Keratinocyte (primary cell): ENCODE data around the gene MRPL43. TPM values are rescaled to one million over a fixed set of nuclear protein-coding genes. Genes with fewer than 3 reads are reported as not detected.
"Not testable (repeated sequence)": the region's sequence is repeated elsewhere in the genome, so short reads cannot be mapped to it uniquely, and the experiment has no call there.

Source experiments
- DNase-seq: peaks from one replicate; pipeline ENCODE4 v3.0.0-alpha.2; 2011; ENCODE audit warnings: low read depth, missing footprints, low spot score
- FAIRE-seq: peaks from 2 replicates; lab custom pipeline; 2011; peaks lifted over from hg19 to GRCh38; lab: Jason Lieb, UNC
- H2AFZ ChIP-seq: 2 replicates; pipeline ENCODE4 v1.6.0; 2012; ENCODE audit warnings: low read length, control low read depth, inconsistent platforms; ENCODE audit not compliant: control insufficient read depth
- H3K27ac ChIP-seq: 2 replicates; pipeline ENCODE4 v1.5.1; 2011; ENCODE audit warnings: low read length; ENCODE audit not compliant: control insufficient read depth, insufficient read depth
- H3K27me3 ChIP-seq: 3 replicates; pipeline ENCODE4 v1.6.0; 2011; ENCODE audit warnings: low read length; ENCODE audit not compliant: control insufficient read depth, insufficient read depth; ENCODE audit errors: extremely low read depth
- H3K36me3 ChIP-seq, 2 experiments: 2 replicates in 1 of 2; 3 replicates in 1 of 2; pipeline ENCODE4 v1.5.1; 2011; ENCODE audit warnings: low read length in 2 of 2, mild to moderate bottlenecking in 1 of 2; ENCODE audit not compliant: control insufficient read depth in 2 of 2, insufficient read depth in 2 of 2; ENCODE audit errors: extremely low read depth in 1 of 2
- H3K4me1 ChIP-seq: 3 replicates; pipeline ENCODE4 v1.5.1; 2011; ENCODE audit warnings: low read length; ENCODE audit not compliant: control insufficient read depth, insufficient read depth; ENCODE audit errors: extremely low read depth
- H3K4me2 ChIP-seq: 3 replicates; pipeline ENCODE4 v1.6.0; 2011; ENCODE audit warnings: low read depth, low read length; ENCODE audit not compliant: control insufficient read depth, insufficient read depth; ENCODE audit errors: extremely low read depth
- H3K4me3 ChIP-seq, 3 experiments: fragments of 200-600 bp in 1 of 3; sonication (generic) in 1 of 3; 2 replicates in 2 of 3; 3 replicates in 1 of 3; pipeline ENCODE4 v1.5.1; 2011 to 2016; ENCODE audit warnings: low read length in 3 of 3, mild to moderate bottlenecking in 3 of 3, control low read depth in 2 of 3, inconsistent platforms in 1 of 3, low read depth in 1 of 3, mixed read lengths in 1 of 3, mixed run types in 1 of 3, moderate library complexity in 1 of 3; ENCODE audit not compliant: control insufficient read depth in 2 of 3, insufficient read depth in 2 of 3; ENCODE audit errors: extremely low read depth in 1 of 3
- H3K79me2 ChIP-seq: 2 replicates; pipeline ENCODE4 v1.6.0; 2012; ENCODE audit warnings: low read length; ENCODE audit not compliant: control insufficient read depth, insufficient read depth
- H3K9ac ChIP-seq: 3 replicates; pipeline ENCODE4 v1.6.0; 2011; ENCODE audit warnings: low read length; ENCODE audit not compliant: control insufficient read depth, insufficient read depth; ENCODE audit errors: extremely low read depth
- H3K9me1 ChIP-seq: 3 replicates; pipeline ENCODE4 v1.6.0; 2011; ENCODE audit warnings: low read length; ENCODE audit not compliant: control insufficient read depth, insufficient read depth; ENCODE audit errors: extremely low read depth
- H3K9me3 ChIP-seq: 2 replicates; pipeline ENCODE4 v1.5.1; 2012; ENCODE audit warnings: low read depth, low read length; ENCODE audit not compliant: control insufficient read depth
- H4K20me1 ChIP-seq: 3 replicates; pipeline ENCODE4 v1.6.0; 2011; ENCODE audit warnings: low read length; ENCODE audit not compliant: control insufficient read depth, insufficient read depth; ENCODE audit errors: extremely low read depth
- EZH2 ChIP-seq: IDR thresholded peaks from one replicate; pipeline ENCODE4 v1.6.1; 2012; ENCODE audit warnings: inconsistent platforms, mild to moderate bottlenecking, low read length, moderate library complexity
- dilution Hi-C: fragments of 300-500 bp; cut with MboI; formaldehyde crosslinking; loops from one replicate; pipeline ENCODE4 v1.7.0; 2020; ENCODE audit warnings: low sequenced_read_pairs; ENCODE audit not compliant: extremely low pct_ligation_motif_present
- polyA plus RNA-seq, 5 experiments: library from polyadenylated mRNA; depleted of rRNA in 3 of 5; stranded (reverse) in 3 of 5; stranded (forward) in 1 of 5; unstranded in 1 of 5; fragments of >200 nt; gene quantifications; 1 replicate in 1 of 5; 2 replicates in 3 of 5; 3 replicates in 1 of 5; pipeline versions ENCODE4 v1.2.1 to v1.2.3, GENCODE V29; 2011 to 2012; ENCODE audit warnings: missing spikeins in 2 of 5, low read depth in 1 of 5, low replicate concordance in 1 of 5
- TF ChIP-seq, protein P1 (sequence below), 3 experiments: IDR thresholded peaks in 1 of 3; conservative IDR thresholded peaks in 1 of 3; optimal IDR thresholded peaks in 1 of 3; 2 replicates in 2 of 3; 3 replicates in 1 of 3; pipeline versions ENCODE3 to v1.5.1; 2011; ENCODE audit warnings: low read length in 3 of 3, mild to moderate bottlenecking in 3 of 3, moderate library complexity in 2 of 3, control low read depth in 1 of 3, inconsistent platforms in 1 of 3; ENCODE audit not compliant: insufficient read depth in 2 of 3; ENCODE audit errors: extremely low read depth in 1 of 3

MRPL43 gene
- polyA plus RNA-seq, 1 donor (not counting 4 experiments of a cell fraction or from before 2014, with no cell fraction given), result 71.1 TPM

DNA sequence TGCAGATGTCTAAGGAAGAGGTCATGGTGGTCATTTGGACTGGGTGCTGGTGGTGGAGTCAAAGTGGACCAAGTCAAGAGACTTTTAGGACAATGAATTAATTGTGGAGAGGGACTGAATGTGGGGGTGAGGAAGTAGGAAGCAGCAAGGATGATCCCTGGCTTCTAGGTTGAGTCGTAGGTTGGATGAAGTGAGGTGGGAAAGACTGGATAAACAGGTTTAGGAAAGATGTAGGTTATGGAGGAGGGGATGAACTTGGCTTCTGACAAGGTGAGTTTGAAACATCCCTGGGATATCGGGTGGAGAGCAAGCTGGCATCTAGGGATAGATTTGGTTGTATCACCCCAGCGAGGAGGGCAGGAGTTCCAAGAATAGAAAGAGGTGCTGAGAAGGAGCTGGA lies 10.4 kb downstream of the MRPL43 start:
- no peaks in the 10 kb centered on the region for H3K79me2 ChIP-seq
- no peak overlapping the region for H3K4me3 ChIP-seq
- peaks cover 5 to 7% of the 10 kb centered on the region in 2 experiments for H3K36me3 ChIP-seq
- H3K4me2 ChIP-seq, result no peak overlapping the region
- H3K9me3 ChIP-seq, result no peaks in the 10 kb centered on the region
- H3K27me3 ChIP-seq, result no peaks in the 10 kb centered on the region
- no peak for FAIRE-seq
- no peak overlapping the region for H3K9ac ChIP-seq
- no peaks in the 10 kb centered on the region for H4K20me1 ChIP-seq
- dilution Hi-C loops, result no loop called here
- DNase-seq, result no peak
- TF ChIP-seq, protein P1, sequence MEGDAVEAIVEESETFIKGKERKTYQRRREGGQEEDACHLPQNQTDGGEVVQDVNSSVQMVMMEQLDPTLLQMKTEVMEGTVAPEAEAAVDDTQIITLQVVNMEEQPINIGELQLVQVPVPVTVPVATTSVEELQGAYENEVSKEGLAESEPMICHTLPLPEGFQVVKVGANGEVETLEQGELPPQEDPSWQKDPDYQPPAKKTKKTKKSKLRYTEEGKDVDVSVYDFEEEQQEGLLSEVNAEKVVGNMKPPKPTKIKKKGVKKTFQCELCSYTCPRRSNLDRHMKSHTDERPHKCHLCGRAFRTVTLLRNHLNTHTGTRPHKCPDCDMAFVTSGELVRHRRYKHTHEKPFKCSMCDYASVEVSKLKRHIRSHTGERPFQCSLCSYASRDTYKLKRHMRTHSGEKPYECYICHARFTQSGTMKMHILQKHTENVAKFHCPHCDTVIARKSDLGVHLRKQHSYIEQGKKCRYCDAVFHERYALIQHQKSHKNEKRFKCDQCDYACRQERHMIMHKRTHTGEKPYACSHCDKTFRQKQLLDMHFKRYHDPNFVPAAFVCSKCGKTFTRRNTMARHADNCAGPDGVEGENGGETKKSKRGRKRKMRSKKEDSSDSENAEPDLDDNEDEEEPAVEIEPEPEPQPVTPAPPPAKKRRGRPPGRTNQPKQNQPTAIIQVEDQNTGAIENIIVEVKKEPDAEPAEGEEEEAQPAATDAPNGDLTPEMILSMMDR (optimal IDR thresholded peaks at IDR 0.05 in 1 of 3, IDR thresholded peaks at IDR 0.05 in 1 of 3, conservative IDR thresholded peaks at IDR 0.05 in 1 of 3; ENCODE audit: extremely low read depth in 1 of 3, insufficient read depth in 2 of 3, low read length in 3 of 3), result no peak
- TF ChIP-seq EZH2, result no peak
- H3K27ac ChIP-seq, result no peak overlapping the region
- no peak overlapping the region for H2AFZ ChIP-seq
- H3K9me1 ChIP-seq, result no peaks in the 10 kb centered on the region
- no peaks in the 10 kb centered on the region for H3K4me1 ChIP-seq

DNA sequence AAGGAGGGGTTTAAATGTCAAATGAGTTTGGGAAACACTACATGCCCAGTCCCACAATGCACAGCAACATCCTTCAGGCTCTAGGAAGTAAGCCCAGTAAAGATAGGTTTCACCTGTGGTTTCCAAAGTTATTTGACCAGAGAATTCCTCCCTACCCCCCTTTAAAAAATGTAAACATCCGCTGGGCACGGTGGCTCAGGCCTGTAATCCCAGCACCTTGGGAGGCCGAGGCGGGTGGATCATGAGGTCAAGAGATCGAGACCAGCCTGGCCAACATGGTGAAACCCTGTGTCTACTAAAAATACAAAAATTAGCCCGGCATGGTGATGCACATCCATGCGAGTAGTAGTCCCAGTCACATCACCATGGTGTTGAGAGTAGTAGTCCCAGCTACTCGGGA lies 11.9 kb downstream of the MRPL43 start:
- H3K4me2 ChIP-seq, FAIRE-seq, H3K27me3 ChIP-seq, H3K79me2 ChIP-seq, dilution Hi-C loops, H2AFZ ChIP-seq, H3K9me3 ChIP-seq, H3K4me3 ChIP-seq, H3K9me1 ChIP-seq, DNase-seq, H3K27ac ChIP-seq, H3K9ac ChIP-seq, H4K20me1 ChIP-seq, H3K4me1 ChIP-seq, H3K36me3 ChIP-seq: not testable (repeated sequence)

DNA sequence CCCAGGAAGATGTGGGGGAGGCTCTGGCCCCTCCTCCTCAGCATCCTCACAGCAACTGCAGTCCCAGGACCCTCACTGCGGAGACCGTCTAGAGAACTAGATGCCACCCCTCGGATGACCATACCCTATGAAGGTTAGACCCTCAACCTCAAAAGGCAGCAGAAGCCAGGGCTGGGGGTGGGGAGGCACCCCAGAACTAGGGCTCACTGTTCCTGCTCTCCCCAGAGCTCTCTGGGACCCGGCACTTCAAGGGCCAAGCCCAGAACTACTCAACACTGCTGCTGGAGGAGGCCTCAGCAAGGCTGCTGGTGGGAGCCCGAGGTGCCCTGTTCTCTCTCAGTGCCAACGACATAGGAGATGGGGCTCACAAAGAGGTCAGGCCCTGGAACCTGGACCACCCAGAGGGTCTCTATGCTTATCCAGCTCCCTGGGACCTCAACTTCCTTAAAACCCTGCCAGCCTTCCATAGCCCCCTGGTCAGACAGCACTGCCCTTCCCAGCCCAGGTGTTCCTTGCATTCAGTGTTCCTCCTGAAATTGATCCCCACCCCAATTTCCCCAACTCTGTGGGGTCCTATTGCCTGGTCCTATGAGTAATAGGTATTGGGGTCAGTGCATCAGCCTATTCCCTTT lies 14.3 kb downstream of the MRPL43 start:
- Histone ChIP-seq H2AFZ (no peak overlapping the region), H3K4me3 (no peak overlapping the region), H4K20me1 (no peaks in the 10 kb centered on the region), H3K36me3 (no peaks in the 10 kb centered on the region), H3K27ac (no peak overlapping the region), H3K9ac (no peak overlapping the region), H3K27me3 (no peaks in the 10 kb centered on the region), H3K4me2 (no peak overlapping the region), H3K79me2 (no peaks in the 10 kb centered on the region), H3K4me1 (no peaks in the 10 kb centered on the region), H3K9me1 (peaks cover 2% of the 10 kb centered on the region), H3K9me3 (no peaks in the 10 kb centered on the region)
- no peak for FAIRE-seq
- dilution Hi-C loops, result no loop called here
- TF ChIP-seq, protein P1 (optimal IDR thresholded peaks at IDR 0.05 in 1 of 3, IDR thresholded peaks at IDR 0.05 in 1 of 3, conservative IDR thresholded peaks at IDR 0.05 in 1 of 3; ENCODE audit: extremely low read depth in 1 of 3, insufficient read depth in 2 of 3, low read length in 3 of 3), result no peak
- TF ChIP-seq EZH2, result no peak
- no peak for DNase-seq
